Keratinocyte (primary cell): ENCODE data around the gene THAP11. TPM values are rescaled to one million over a fixed set of nuclear protein-coding genes. Genes with fewer than 3 reads are reported as not detected.

Experiments
- DNase-seq: peaks from one replicate; pipeline ENCODE4 v3.0.0-alpha.2; 2011; ENCODE audit warnings: low read depth, missing footprints, low spot score
- FAIRE-seq: peaks from 2 replicates; lab custom pipeline; 2011; peaks lifted over from hg19 to GRCh38; lab: Jason Lieb, UNC
- H2AFZ ChIP-seq: 2 replicates; pipeline ENCODE4 v1.6.0; 2012; ENCODE audit warnings: low read length, control low read depth, inconsistent platforms; ENCODE audit not compliant: control insufficient read depth
- H3K27ac ChIP-seq: 2 replicates; pipeline ENCODE4 v1.5.1; 2011; ENCODE audit warnings: low read length; ENCODE audit not compliant: control insufficient read depth, insufficient read depth
- H3K27me3 ChIP-seq: 3 replicates; pipeline ENCODE4 v1.6.0; 2011; ENCODE audit warnings: low read length; ENCODE audit not compliant: control insufficient read depth, insufficient read depth; ENCODE audit errors: extremely low read depth
- H3K36me3 ChIP-seq, 2 experiments: 2 replicates in 1 of 2; 3 replicates in 1 of 2; pipeline ENCODE4 v1.5.1; 2011; ENCODE audit warnings: low read length in 2 of 2, mild to moderate bottlenecking in 1 of 2; ENCODE audit not compliant: control insufficient read depth in 2 of 2, insufficient read depth in 2 of 2; ENCODE audit errors: extremely low read depth in 1 of 2
- H3K4me1 ChIP-seq: 3 replicates; pipeline ENCODE4 v1.5.1; 2011; ENCODE audit warnings: low read length; ENCODE audit not compliant: control insufficient read depth, insufficient read depth; ENCODE audit errors: extremely low read depth
- H3K4me2 ChIP-seq: 3 replicates; pipeline ENCODE4 v1.6.0; 2011; ENCODE audit warnings: low read depth, low read length; ENCODE audit not compliant: control insufficient read depth, insufficient read depth; ENCODE audit errors: extremely low read depth
- H3K4me3 ChIP-seq, 3 experiments: fragments of 200-600 bp in 1 of 3; sonication (generic) in 1 of 3; 2 replicates in 2 of 3; 3 replicates in 1 of 3; pipeline ENCODE4 v1.5.1; 2011 to 2016; ENCODE audit warnings: low read length in 3 of 3, mild to moderate bottlenecking in 3 of 3, control low read depth in 2 of 3, inconsistent platforms in 1 of 3, low read depth in 1 of 3, mixed read lengths in 1 of 3, mixed run types in 1 of 3, moderate library complexity in 1 of 3; ENCODE audit not compliant: control insufficient read depth in 2 of 3, insufficient read depth in 2 of 3; ENCODE audit errors: extremely low read depth in 1 of 3
- H3K79me2 ChIP-seq: 2 replicates; pipeline ENCODE4 v1.6.0; 2012; ENCODE audit warnings: low read length; ENCODE audit not compliant: control insufficient read depth, insufficient read depth
- H3K9ac ChIP-seq: 3 replicates; pipeline ENCODE4 v1.6.0; 2011; ENCODE audit warnings: low read length; ENCODE audit not compliant: control insufficient read depth, insufficient read depth; ENCODE audit errors: extremely low read depth
- H3K9me1 ChIP-seq: 3 replicates; pipeline ENCODE4 v1.6.0; 2011; ENCODE audit warnings: low read length; ENCODE audit not compliant: control insufficient read depth, insufficient read depth; ENCODE audit errors: extremely low read depth
- H3K9me3 ChIP-seq: 2 replicates; pipeline ENCODE4 v1.5.1; 2012; ENCODE audit warnings: low read depth, low read length; ENCODE audit not compliant: control insufficient read depth
- H4K20me1 ChIP-seq: 3 replicates; pipeline ENCODE4 v1.6.0; 2011; ENCODE audit warnings: low read length; ENCODE audit not compliant: control insufficient read depth, insufficient read depth; ENCODE audit errors: extremely low read depth
- EZH2 ChIP-seq: IDR thresholded peaks from one replicate; pipeline ENCODE4 v1.6.1; 2012; ENCODE audit warnings: inconsistent platforms, mild to moderate bottlenecking, low read length, moderate library complexity
- dilution Hi-C: fragments of 300-500 bp; cut with MboI; formaldehyde crosslinking; loops from one replicate; pipeline ENCODE4 v1.7.0; 2020; ENCODE audit warnings: low sequenced_read_pairs; ENCODE audit not compliant: extremely low pct_ligation_motif_present
- polyA plus RNA-seq, 5 experiments: library from polyadenylated mRNA; depleted of rRNA in 3 of 5; stranded (reverse) in 3 of 5; stranded (forward) in 1 of 5; unstranded in 1 of 5; fragments of >200 nt; gene quantifications; 1 replicate in 1 of 5; 2 replicates in 3 of 5; 3 replicates in 1 of 5; pipeline versions ENCODE4 v1.2.1 to v1.2.3, GENCODE V29; 2011 to 2012; ENCODE audit warnings: missing spikeins in 2 of 5, low read depth in 1 of 5, low replicate concordance in 1 of 5
- TF ChIP-seq, protein P1 (sequence below), 3 experiments: IDR thresholded peaks in 1 of 3; conservative IDR thresholded peaks in 1 of 3; optimal IDR thresholded peaks in 1 of 3; 2 replicates in 2 of 3; 3 replicates in 1 of 3; pipeline versions ENCODE3 to v1.5.1; 2011; ENCODE audit warnings: low read length in 3 of 3, mild to moderate bottlenecking in 3 of 3, moderate library complexity in 2 of 3, control low read depth in 1 of 3, inconsistent platforms in 1 of 3; ENCODE audit not compliant: insufficient read depth in 2 of 3; ENCODE audit errors: extremely low read depth in 1 of 3

THAP11 gene
- polyA plus RNA-seq, 1 donor (not counting 4 experiments of a cell fraction or from before 2014, with no cell fraction given) = 11.8 TPM

DNA sequence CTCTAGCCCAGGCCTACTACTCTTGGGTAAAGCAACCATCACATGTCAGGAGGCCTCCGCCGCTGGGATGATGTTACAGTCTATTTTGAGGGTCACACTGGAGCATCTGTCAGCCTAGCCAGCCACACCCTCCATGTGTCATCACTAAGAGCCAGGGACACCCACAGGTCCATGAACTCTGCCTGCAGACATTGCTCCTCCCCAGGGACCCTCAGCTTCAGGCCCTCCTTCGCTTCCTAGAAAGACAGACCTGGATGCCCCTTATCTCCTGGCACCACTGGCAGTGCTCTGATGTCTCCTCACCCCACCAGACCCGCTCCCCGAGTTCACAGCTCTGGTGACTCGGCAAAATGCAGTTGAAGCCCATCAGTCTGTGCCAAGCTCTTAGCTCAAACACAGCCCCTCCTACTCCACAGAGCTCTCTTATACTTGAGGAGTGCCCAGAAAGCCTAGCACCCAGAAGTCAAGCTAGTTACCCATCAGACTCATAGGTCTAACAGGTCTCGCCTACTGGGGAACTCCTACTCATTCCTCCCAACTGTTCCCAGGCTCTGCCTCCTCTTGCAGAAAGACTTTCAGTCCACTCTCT lies 41.7 kb upstream of the THAP11 start:
- H3K4me1 ChIP-seq = peaks cover 5% of the 10 kb centered on the region
- dilution Hi-C loops = no loop called here
- H2AFZ ChIP-seq = no peak overlapping the region
- TF ChIP-seq, protein P1, sequence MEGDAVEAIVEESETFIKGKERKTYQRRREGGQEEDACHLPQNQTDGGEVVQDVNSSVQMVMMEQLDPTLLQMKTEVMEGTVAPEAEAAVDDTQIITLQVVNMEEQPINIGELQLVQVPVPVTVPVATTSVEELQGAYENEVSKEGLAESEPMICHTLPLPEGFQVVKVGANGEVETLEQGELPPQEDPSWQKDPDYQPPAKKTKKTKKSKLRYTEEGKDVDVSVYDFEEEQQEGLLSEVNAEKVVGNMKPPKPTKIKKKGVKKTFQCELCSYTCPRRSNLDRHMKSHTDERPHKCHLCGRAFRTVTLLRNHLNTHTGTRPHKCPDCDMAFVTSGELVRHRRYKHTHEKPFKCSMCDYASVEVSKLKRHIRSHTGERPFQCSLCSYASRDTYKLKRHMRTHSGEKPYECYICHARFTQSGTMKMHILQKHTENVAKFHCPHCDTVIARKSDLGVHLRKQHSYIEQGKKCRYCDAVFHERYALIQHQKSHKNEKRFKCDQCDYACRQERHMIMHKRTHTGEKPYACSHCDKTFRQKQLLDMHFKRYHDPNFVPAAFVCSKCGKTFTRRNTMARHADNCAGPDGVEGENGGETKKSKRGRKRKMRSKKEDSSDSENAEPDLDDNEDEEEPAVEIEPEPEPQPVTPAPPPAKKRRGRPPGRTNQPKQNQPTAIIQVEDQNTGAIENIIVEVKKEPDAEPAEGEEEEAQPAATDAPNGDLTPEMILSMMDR (optimal IDR thresholded peaks at IDR 0.05 in 1 of 3, IDR thresholded peaks at IDR 0.05 in 1 of 3, conservative IDR thresholded peaks at IDR 0.05 in 1 of 3; ENCODE audit: extremely low read depth in 1 of 3, insufficient read depth in 2 of 3, low read length in 3 of 3) = no peak
- TF ChIP-seq EZH2 = no peak
- no peak overlapping the region for H3K4me3 ChIP-seq
- no peaks in the 10 kb centered on the region for H4K20me1 ChIP-seq
- no peak overlapping the region for H3K4me2 ChIP-seq
- peaks cover 2% of the 10 kb centered on the region for H3K9me1 ChIP-seq
- no peak overlapping the region for H3K27ac ChIP-seq
- FAIRE-seq (no peak), DNase-seq (no peak)
- no peaks in the 10 kb centered on the region for H3K27me3 ChIP-seq
- H3K9ac ChIP-seq = no peak overlapping the region
- H3K36me3 ChIP-seq = peaks cover 10 to 14% of the 10 kb centered on the region in 2 experiments
- H3K79me2 ChIP-seq = peaks cover 37% of the 10 kb centered on the region
- H3K9me3 ChIP-seq = no peaks in the 10 kb centered on the region

DNA sequence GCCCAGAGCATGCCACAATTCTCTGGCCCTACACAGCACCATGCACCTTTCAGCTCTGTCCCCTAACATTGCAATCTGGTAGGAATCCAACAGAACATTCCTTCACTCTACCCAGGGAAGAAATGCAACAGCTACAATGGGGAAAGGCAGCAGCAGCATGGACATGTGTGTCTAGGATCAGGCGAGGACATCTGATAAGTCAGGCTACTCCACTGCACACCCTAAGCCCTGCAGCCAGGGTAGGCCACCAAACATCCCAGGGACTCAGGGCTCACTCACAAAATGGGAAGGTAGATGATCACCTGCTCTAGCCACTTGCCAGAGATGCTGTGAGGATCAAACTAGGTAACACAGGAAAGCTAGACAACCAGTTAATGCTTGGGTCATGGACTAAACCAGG lies 40.9 kb upstream of the THAP11 start:
- dilution Hi-C loops = no loop called here
- Histone ChIP-seq H3K36me3 (peaks cover 10 to 14% of the 10 kb centered on the region in 2 experiments), H3K4me1 (peaks cover 10% of the 10 kb centered on the region), H3K4me2 (no peak overlapping the region), H3K9ac (no peak overlapping the region), H3K9me1 (peaks cover 2% of the 10 kb centered on the region), H3K4me3 (no peak overlapping the region), H3K27me3 (no peaks in the 10 kb centered on the region), H3K9me3 (no peaks in the 10 kb centered on the region), H2AFZ (no peak overlapping the region), H4K20me1 (no peaks in the 10 kb centered on the region), H3K79me2 (peaks cover 45% of the 10 kb centered on the region), H3K27ac (no peak overlapping the region)
- TF ChIP-seq EZH2 = no peak
- TF ChIP-seq, protein P1 (optimal IDR thresholded peaks at IDR 0.05 in 1 of 3, IDR thresholded peaks at IDR 0.05 in 1 of 3, conservative IDR thresholded peaks at IDR 0.05 in 1 of 3; ENCODE audit: extremely low read depth in 1 of 3, insufficient read depth in 2 of 3, low read length in 3 of 3) = no peak
- DNase-seq (no peak), FAIRE-seq (no peak)
